ENCODE results near the gene ASAH2.

GRCh38 chr10:50224330-50224952, 26.9 kb downstream of the ASAH2 start:
- TF ChIP-seq CTCF (conservative IDR thresholded peaks at IDR 0.05; ENCODE audit: low read depth, low read length) (peak; percentile 97), EZH2phosphoT487 (IDR thresholded peaks at IDR 0.05; ENCODE audit: borderline replicate concordance, low read length) (no peak), EZH2 (IDR thresholded peaks at IDR 0.05; ENCODE audit: low read length, unreplicated experiment) (no peak)

Data from PC-3 (cell line).